GM18505 (cell line): ENCODE measurements around the gene THOC1.
"Not testable (repeated sequence)": the region's sequence is repeated elsewhere in the genome, so short reads cannot be mapped to it uniquely, and the experiment has no call there.

Source experiments
- ATAC-seq: cut with Tn5 transposase; IDR thresholded peaks from one replicate; pipeline ENCODE4 v1.9.1; 2021; ENCODE audit not compliant: unreplicated experiment
- POLR2A ChIP-seq: IDR thresholded peaks from 4 replicates; pipeline ENCODE4 v1.6.1; 2011; ENCODE audit warnings: borderline replicate concordance; ENCODE audit not compliant: insufficient read depth, insufficient read length; ENCODE audit errors: extremely low read depth

Gene THOC1

GRCh38 chr18:267688-268552 lies at the start of gene THOC1:
Gene THOC1 (minus strand): TSS chr18:268047. CDS start chr18:268019, 28 bp downstream.
- peak; percentile 91 for TF ChIP-seq POLR2A
- peak; percentile 87 for ATAC-seq

- ATAC-seq: no peak
- TF ChIP-seq POLR2A: no peak
Measured at GRCh38 chr18:317618-318017, 49.8 kb upstream of the THOC1 start.

- ATAC-seq: no peak
Measured at GRCh38 chr18:316393-316792, 48.5 kb upstream of the THOC1 start.

DNA sequence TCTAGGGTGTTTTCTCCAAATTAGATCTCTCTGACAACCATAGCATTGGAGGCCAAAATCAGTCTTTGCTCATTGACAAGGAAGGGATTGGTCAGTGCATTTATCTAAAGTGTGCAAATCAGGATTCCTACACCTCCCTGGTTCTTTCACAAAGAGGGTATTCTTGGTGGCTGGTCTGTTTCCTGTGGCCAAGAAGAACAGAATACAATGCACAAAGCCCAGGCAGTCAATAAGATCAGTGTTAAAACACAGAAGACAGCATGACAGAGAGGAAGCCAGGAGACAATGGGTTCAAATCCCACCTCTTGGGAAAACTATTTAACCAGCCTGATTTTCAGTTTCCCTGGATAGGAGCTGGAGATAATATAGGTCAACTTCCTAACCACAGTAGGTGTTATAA lies 46.1 kb upstream of the THOC1 start:
- TF ChIP-seq POLR2A: no peak
- no peak for ATAC-seq

More at GRCh38 chr18:316393-316792, 48.5 kb upstream of the THOC1 start:
- no peak for TF ChIP-seq POLR2A

GRCh38 chr18:312415-312814 lies 44.6 kb upstream of the THOC1 start:
- no peak for ATAC-seq
- TF ChIP-seq POLR2A: no peak

DNA sequence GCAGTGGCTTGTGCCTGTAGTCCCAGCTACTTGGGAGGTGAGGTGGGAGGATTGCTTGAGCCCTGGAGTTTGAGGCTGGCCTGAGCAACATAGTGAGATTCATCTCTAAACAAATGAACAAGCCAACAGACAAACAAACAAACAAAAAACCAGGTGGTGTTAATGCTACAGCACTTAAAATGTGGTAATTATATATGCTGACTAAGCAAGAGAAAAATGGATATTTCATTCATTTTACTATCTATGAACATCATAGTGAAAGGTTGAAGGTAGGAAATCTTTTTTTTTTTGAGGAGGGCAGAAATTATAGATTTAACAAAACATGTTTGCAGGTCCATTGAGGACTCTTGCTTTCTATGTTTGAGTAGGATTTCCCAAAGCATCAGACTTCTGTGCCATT lies 42.2 kb upstream of the THOC1 start:
- no peak for ATAC-seq
- no peak for TF ChIP-seq POLR2A

GRCh38 chr18:308086-308485 lies 40.2 kb upstream of the THOC1 start:
- not testable (repeated sequence) for ATAC-seq

DNA sequence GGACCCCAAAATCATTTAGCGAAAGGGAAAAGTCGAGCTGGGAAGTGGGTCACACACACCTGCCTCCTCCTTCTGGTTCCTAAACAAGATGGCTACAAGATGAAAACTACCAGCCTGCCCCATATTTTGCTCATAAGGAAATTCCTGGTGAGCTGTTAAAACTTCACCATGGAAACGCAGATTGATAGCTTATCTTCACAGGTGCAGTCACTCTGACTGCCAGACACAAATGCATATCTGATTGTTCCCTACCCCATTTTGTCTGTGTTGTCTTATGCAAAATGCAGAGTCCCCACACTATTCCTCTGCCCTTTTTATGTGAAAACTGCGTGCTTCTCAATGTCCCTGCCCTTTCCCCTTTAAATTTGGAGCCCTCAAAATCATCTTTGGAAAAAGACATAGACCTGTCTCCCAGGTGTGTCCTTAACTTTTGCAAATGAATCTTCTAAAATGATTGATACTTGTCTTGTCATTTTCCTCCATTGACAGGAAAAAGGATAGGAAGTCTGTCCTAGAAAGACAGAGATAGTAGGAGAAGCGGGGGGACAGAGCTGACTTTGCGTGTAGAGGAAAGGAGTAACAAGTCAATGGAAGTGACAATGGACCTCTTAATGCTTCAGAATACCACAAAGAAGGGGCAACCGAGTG lies 38.9 kb upstream of the THOC1 start:
- TF ChIP-seq POLR2A: no peak
- no peak for ATAC-seq

DNA sequence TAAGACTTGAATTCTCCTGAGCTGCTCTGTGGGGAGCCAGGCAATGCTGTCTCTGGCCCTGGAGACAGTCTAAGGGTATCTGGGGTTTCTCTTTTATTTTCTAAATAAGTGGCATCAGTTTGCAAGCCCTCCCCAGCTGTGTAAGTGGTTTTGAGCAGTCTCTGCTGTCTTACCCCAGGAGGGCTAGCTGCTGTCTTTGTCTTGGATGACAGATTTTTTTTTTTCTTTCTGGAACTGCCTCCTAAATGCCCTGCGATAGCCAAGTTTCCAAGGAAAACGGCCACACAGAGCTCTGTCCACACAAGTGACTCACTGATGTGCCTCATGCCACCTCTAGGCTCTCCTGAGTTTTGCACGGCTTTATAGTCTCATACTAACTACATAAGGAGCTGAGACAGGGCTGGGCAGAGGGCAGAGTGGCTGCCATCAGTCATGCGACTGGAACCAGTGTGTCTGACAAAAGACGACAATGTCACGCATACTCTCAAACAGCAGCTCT lies 37.2 kb upstream of the THOC1 start:
- ATAC-seq: no peak
- no peak for TF ChIP-seq POLR2A

DNA sequence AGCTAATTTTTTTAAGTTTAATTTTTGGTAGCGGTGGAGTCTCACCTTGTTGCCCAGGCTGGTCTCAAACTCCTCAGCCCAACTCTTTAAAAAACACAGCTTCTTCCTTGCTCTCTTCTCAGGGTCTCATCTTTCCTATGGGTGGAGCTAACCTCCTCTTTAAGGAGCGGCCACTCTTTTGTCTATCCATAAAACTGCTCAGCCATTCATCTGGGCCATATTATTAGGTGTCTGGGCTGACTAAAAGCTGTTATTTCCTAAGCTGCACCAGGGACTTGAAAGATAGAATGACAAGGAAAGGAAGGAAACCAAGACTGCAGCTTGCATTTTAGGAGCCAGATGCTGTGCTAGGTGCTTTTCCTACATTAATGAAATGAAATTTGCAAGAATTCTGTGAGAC lies 35.8 kb upstream of the THOC1 start:
- TF ChIP-seq POLR2A: no peak
- no peak for ATAC-seq

DNA sequence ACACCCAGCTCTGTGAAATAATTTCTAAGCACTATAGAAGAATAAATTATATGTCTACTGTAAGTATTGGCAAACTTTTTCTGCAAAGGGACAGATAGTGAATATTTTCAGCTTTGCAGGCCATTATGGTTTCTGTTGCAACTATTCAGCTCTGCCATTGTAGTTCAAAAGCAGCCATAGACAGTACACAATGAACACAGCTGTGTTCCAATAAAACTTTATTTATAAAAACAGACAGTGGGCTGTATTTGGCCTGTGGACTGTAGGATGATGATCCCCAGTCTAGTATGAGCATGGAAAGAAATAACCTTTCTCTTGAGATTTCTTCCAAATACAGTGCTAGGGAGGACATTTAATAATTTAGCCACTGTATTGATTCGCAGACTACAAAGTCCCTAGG lies 35.2 kb upstream of the THOC1 start:
- no peak for ATAC-seq
- no peak for TF ChIP-seq POLR2A

DNA sequence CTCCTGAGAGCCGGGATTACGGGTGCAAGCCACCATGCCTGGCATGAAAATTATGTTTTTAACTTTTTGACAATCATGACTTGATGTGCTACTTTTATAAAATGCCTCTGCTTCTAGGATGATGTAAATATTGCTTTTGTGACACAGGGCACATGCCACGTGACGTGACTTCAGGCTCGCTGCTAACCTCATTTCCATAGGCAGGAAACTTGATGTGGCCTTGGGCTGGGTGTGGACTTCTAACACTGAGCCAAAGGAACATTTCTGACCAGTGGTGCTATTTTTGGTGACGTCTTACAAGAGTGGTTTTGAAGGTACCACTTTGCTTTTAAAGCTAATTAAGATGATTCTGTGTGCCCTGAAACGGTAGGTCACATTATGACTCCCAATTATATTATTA lies 34.2 kb upstream of the THOC1 start:
- no peak for TF ChIP-seq POLR2A
- no peak for ATAC-seq

DNA sequence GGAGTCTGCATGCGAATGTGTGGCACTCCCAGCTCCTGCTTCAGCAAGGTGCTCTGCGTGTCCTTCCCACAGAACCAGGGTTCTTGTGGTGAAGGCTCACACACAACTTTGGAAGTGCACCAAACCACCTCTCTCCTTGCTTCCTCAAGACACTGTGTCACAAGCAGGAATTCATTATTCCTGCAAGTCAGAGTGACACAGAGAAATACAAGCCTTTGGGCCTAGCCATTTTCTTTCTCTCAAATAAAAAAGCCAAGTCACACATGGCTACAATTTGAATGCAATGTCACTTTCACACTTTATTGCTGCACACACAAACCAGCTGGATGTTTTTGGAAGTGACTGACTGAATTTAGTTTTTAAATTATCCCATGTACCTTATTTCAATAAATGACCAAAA lies 30.1 kb upstream of the THOC1 start:
- TF ChIP-seq POLR2A: no peak
- ATAC-seq: no peak
